OCI-LY1 (cell line): Measurements from ENCODE around the gene CDH20.
A peak's percentile ranks its signal among the peaks of the same experiment; 100 is the strongest.

Experiments used
- H2AFZ ChIP-seq: fragments of 200-600 bp; sonication (generic), shearing (Covaris generic); 2 replicates; pipeline ENCODE4 v1.6.0; 2014; ENCODE audit warnings: antibody characterized with exemption, mild to moderate bottlenecking, low read length
- H3F3A ChIP-seq: fragments of 200-600 bp; sonication (generic), shearing (Covaris generic); 2 replicates; pipeline ENCODE4 v1.6.0; 2014; ENCODE audit warnings: mild to moderate bottlenecking, antibody characterized with exemption, low read length, moderate library complexity; ENCODE audit not compliant: insufficient read depth
- H3K27ac ChIP-seq: fragments of 200-600 bp; sonication (generic); 2 replicates; pipeline ENCODE4 v1.5.1; 2014; ENCODE audit warnings: low read length, mixed run types, mild to moderate bottlenecking, low read depth; ENCODE audit not compliant: poor library complexity, severe bottlenecking
- H3K27me3 ChIP-seq: fragments of 200-600 bp; sonication (generic); 2 replicates; pipeline ENCODE4 v1.6.0; 2014; ENCODE audit warnings: antibody characterized with exemption, mild to moderate bottlenecking, low read length, moderate library complexity; ENCODE audit not compliant: insufficient read depth
- H3K36me3 ChIP-seq: fragments of 200-600 bp; sonication (generic); 2 replicates; pipeline ENCODE4 v1.6.1; 2014; ENCODE audit warnings: mild to moderate bottlenecking, antibody characterized with exemption, low read length, moderate library complexity, mixed read lengths; ENCODE audit not compliant: insufficient read depth
- H3K4me1 ChIP-seq: fragments of 200-600 bp; sonication (generic); 2 replicates; pipeline ENCODE4 v1.5.1; 2014; ENCODE audit warnings: mild to moderate bottlenecking, low read length, moderate library complexity; ENCODE audit not compliant: insufficient read depth, severe bottlenecking
- H3K4me2 ChIP-seq: fragments of 200-600 bp; sonication (generic), shearing (Covaris generic); 2 replicates; pipeline ENCODE4 v1.6.1; 2014; ENCODE audit warnings: low read length
- H3K4me3 ChIP-seq: fragments of 200-600 bp; sonication (generic); 2 replicates; pipeline ENCODE4 v1.5.1; 2014; ENCODE audit warnings: low read length, low read depth, mild to moderate bottlenecking, mixed read lengths; ENCODE audit not compliant: poor library complexity, severe bottlenecking
- H3K79me2 ChIP-seq: fragments of 200-600 bp; shearing (Covaris generic); 2 replicates; pipeline ENCODE4 v1.6.1; 2016; ENCODE audit warnings: mixed run types, low read length, mixed read lengths; ENCODE audit not compliant: insufficient read depth
- H3K9ac ChIP-seq: fragments of 200-600 bp; sonication (generic), shearing (Covaris generic); 2 replicates; pipeline ENCODE4 v1.6.1; 2014; ENCODE audit warnings: mild to moderate bottlenecking, low read length, mixed read lengths
- H3K9me2 ChIP-seq: fragments of 200-600 bp; sonication (generic), shearing (Covaris generic); 2 replicates; pipeline ENCODE4 v1.6.1; 2014; ENCODE audit warnings: low read depth, mild to moderate bottlenecking, low read length, mixed read lengths
- H3K9me3 ChIP-seq: fragments of 200-600 bp; shearing (Covaris generic); 2 replicates; pipeline ENCODE4 v1.6.1; 2014; ENCODE audit warnings: low read length, mixed read lengths
- H4K20me1 ChIP-seq: fragments of 200-600 bp; sonication (generic), shearing (Covaris generic); 2 replicates; pipeline ENCODE4 v1.6.0; 2016; ENCODE audit warnings: mild to moderate bottlenecking, low read length; ENCODE audit not compliant: insufficient read depth
- EZH2 ChIP-seq: fragments of 200-600 bp; sonication (generic), shearing (Covaris generic); IDR thresholded peaks from 2 replicates; pipeline ENCODE4 v1.8.0; 2017; ENCODE audit warnings: borderline replicate concordance, mixed run types, mild to moderate bottlenecking, antibody characterized with exemption, low read length, moderate library complexity, mixed read lengths
- TF ChIP-seq, protein P1 (sequence below): fragments of 200-600 bp; sonication (generic), shearing (Covaris generic); IDR thresholded peaks from 2 replicates; pipeline ENCODE4 v1.5.1; 2017; ENCODE audit warnings: mild to moderate bottlenecking, antibody characterized with exemption, low read length, moderate library complexity, mixed read lengths

CDH20 gene

DNA sequence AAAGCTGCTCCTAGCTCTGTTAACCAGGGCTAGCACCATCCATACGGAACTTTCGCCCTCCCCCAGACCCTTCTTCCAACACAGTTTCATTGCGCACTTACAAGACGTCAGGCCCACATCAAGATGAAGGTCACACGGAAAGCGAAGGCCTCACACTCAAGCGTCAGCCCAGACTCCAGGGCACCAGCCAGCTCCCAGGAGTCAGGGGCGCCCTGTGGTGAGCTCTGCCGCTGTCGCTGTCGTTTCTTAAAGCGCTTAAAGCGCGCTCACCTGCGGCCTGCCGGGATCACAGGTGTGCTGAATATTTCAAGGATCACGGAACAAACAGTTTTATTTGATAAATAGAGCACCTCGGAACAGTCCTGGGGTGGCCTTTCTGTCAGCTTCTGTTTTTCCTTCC lies 163.1 kb downstream of the CDH20 start:
- no peaks in the 10 kb centered on the region for H3F3A ChIP-seq
- H3K4me3 ChIP-seq: no peak overlapping the region
- no peak for TF ChIP-seq EZH2
- TF ChIP-seq, protein P1, sequence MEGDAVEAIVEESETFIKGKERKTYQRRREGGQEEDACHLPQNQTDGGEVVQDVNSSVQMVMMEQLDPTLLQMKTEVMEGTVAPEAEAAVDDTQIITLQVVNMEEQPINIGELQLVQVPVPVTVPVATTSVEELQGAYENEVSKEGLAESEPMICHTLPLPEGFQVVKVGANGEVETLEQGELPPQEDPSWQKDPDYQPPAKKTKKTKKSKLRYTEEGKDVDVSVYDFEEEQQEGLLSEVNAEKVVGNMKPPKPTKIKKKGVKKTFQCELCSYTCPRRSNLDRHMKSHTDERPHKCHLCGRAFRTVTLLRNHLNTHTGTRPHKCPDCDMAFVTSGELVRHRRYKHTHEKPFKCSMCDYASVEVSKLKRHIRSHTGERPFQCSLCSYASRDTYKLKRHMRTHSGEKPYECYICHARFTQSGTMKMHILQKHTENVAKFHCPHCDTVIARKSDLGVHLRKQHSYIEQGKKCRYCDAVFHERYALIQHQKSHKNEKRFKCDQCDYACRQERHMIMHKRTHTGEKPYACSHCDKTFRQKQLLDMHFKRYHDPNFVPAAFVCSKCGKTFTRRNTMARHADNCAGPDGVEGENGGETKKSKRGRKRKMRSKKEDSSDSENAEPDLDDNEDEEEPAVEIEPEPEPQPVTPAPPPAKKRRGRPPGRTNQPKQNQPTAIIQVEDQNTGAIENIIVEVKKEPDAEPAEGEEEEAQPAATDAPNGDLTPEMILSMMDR: no peak
- no peak overlapping the region for H3K9ac ChIP-seq
- no peaks in the 10 kb centered on the region for H3K4me1 ChIP-seq
- no peaks in the 10 kb centered on the region for H3K9me2 ChIP-seq
- H3K36me3 ChIP-seq: no peaks in the 10 kb centered on the region
- H3K79me2 ChIP-seq: no peaks in the 10 kb centered on the region
- no peaks in the 10 kb centered on the region for H4K20me1 ChIP-seq
- no peak overlapping the region for H2AFZ ChIP-seq
- H3K4me2 ChIP-seq: no peak overlapping the region
- H3K27me3 ChIP-seq: no peaks in the 10 kb centered on the region
- H3K27ac ChIP-seq: no peak overlapping the region
- no peaks in the 10 kb centered on the region for H3K9me3 ChIP-seq

DNA sequence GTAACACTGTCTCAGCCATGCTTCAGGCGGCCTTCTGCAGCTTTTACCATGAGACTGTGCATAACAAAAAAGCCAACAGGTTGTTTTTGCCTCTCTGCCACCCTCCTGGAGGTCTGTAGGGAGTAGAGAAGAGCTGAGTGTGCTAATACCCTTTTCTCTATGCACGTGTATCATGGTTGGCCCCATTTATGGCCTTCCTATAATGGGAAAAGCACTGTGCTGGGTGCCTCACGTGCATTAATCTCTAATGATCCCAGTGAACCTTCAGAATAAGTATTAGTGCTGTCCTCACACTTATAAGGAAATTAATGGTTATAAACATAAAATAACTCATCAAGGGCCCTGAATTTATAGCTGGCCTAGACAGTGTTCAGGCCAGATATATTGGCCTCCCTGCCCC lies 164.2 kb downstream of the CDH20 start:
- Histone ChIP-seq H3F3A (no peaks in the 10 kb centered on the region), H2AFZ (no peak overlapping the region), H3K9ac (no peak overlapping the region), H3K36me3 (no peaks in the 10 kb centered on the region), H3K4me1 (no peaks in the 10 kb centered on the region), H3K79me2 (no peaks in the 10 kb centered on the region), H4K20me1 (no peaks in the 10 kb centered on the region), H3K27me3 (no peaks in the 10 kb centered on the region), H3K4me2 (no peak overlapping the region), H3K9me3 (no peaks in the 10 kb centered on the region), H3K4me3 (no peak overlapping the region), H3K9me2 (no peaks in the 10 kb centered on the region), H3K27ac (no peak overlapping the region)
- TF ChIP-seq, protein P1: no peak
- no peak for TF ChIP-seq EZH2

DNA sequence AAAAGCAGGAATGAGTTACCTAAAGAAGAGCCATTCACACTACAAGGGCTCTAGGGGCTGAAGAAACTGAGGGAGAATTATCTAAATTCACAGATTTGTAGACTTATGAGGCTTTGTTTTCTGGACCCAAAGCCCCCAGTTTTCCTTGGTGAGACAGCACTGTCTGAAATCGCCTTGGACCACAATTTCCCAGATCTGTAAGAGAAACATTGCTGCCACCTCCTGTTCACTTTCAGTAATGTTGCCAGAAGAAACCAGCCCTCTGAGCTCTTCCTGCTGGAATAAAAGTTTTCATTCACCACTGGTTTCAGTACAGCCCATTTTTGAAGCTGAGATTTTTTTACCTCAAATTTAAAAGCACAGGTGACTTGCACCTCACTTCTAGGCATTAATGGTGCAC lies 169.2 kb downstream of the CDH20 start:
- Histone ChIP-seq H3K4me2 (no peak overlapping the region), H2AFZ (no peak overlapping the region)
- TF ChIP-seq, protein P1: peak; percentile 72
- no peak for TF ChIP-seq EZH2

More for the DNA sequence above, 169.2 kb downstream of the CDH20 start:
- Histone ChIP-seq H3K9me3 (no peaks in the 10 kb centered on the region), H3K27ac (no peak overlapping the region), H3K9ac (no peak overlapping the region), H3K79me2 (no peaks in the 10 kb centered on the region), H3K9me2 (no peaks in the 10 kb centered on the region), H3K4me1 (no peaks in the 10 kb centered on the region), H4K20me1 (no peaks in the 10 kb centered on the region), H3K36me3 (no peaks in the 10 kb centered on the region), H3F3A (no peaks in the 10 kb centered on the region), H3K4me3 (no peak overlapping the region), H3K27me3 (no peaks in the 10 kb centered on the region)
